Smooth muscle cell (in vitro differentiated cells): ENCODE measurements around the gene MSN. TPM values are rescaled to one million over a fixed set of nuclear protein-coding genes. Genes with fewer than 3 reads are reported as not detected.

Experiments
- polyA plus RNA-seq: library from polyadenylated mRNA; unstranded; fragments of >200 nt; fragmentation: Nextera tagmentation; extraction: Ambion mirVana; gene quantifications from 2 replicates; pipeline ENCODE4 v1.2.1, GENCODE V29; 2016
- total RNA-seq: library from RNA; depleted of rRNA; stranded (reverse); fragments of >200 nt; gene quantifications from 2 replicates; pipeline ENCODE4 v1.2.3, GENCODE V29; 2014

The MSN gene
- total and polyA plus RNA-seq, 2 experiments from 2014 or later, result 355 to 416 TPM

Other genes starting within 250 kb of the MSN start
- gene LAS1L, start 132.9 kb upstream of the MSN start, total RNA-seq, result 13.6 and 15.1 TPM in 2 replicates
- 20.0 and 25.6 TPM in 2 replicates for gene LAS1L, start 132.9 kb upstream of the MSN start, polyA plus RNA-seq